PFSK-1 (cell line): Measurements from ENCODE around the gene RRP8.

ENCODE experiments used
- POLR2AphosphoS5 ChIP-seq: IDR thresholded peaks from 2 replicates; pipeline ENCODE4 v1.6.1; 2012; ENCODE audit warnings: low read depth, mild to moderate bottlenecking, control low read depth, low read length, moderate library complexity
- REST ChIP-seq, 2 experiments: IDR thresholded peaks; 2 replicates each; pipeline versions ENCODE4 v1.6.1 to v1.8.0; 2011 to 2012; ENCODE audit warnings: low read depth in 2 of 2, low read length in 2 of 2, control low read depth in 1 of 2, inconsistent platforms in 1 of 2, mild to moderate bottlenecking in 1 of 2, moderate library complexity in 1 of 2; ENCODE audit not compliant: insufficient read depth in 1 of 2
- SIN3A ChIP-seq: IDR thresholded peaks from 2 replicates; pipeline ENCODE4 v1.6.1; 2012; ENCODE audit warnings: mild to moderate bottlenecking, low read length, moderate library complexity, borderline replicate concordance; ENCODE audit not compliant: insufficient read depth
- TAF1 ChIP-seq: IDR thresholded peaks from 2 replicates; pipeline ENCODE4 v1.6.1; 2012; ENCODE audit warnings: low read length, control low read depth, borderline replicate concordance; ENCODE audit not compliant: insufficient read depth

- TF ChIP-seq SIN3A: no peak
- no peak for TF ChIP-seq POLR2AphosphoS5
- TF ChIP-seq REST (IDR thresholded peaks at IDR 0.05; ENCODE audit: insufficient read depth in 1 of 2, low read depth in 2 of 2, low read length in 2 of 2): no peak
- no peak for TF ChIP-seq TAF1
Measured at GRCh38 chr11:6613496-6613895, 10.1 kb upstream of the RRP8 start.
